ENCODE results near the gene TCTN1.

DNA sequence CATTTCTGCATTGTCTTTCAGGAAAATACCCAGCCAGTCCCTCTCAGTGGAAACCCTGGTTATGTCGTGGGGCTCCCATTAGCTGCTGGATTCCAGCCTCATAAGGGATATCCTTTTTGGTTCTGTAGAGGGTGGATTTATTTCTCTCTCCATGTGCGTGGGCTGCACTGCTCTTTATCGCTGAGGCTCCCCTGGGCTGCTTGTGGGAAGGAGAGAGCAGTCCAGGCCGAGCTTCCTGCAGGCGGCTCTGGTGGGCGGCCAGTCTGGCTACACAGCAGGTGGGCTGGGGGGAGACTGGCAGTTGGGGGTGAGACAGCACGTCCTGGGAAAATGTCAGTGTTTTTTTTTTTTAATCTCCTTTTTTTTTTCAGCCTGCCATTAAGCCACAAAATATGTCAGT lies 27.6 kb downstream of the TCTN1 start:
- TF ChIP-seq, protein P1, sequence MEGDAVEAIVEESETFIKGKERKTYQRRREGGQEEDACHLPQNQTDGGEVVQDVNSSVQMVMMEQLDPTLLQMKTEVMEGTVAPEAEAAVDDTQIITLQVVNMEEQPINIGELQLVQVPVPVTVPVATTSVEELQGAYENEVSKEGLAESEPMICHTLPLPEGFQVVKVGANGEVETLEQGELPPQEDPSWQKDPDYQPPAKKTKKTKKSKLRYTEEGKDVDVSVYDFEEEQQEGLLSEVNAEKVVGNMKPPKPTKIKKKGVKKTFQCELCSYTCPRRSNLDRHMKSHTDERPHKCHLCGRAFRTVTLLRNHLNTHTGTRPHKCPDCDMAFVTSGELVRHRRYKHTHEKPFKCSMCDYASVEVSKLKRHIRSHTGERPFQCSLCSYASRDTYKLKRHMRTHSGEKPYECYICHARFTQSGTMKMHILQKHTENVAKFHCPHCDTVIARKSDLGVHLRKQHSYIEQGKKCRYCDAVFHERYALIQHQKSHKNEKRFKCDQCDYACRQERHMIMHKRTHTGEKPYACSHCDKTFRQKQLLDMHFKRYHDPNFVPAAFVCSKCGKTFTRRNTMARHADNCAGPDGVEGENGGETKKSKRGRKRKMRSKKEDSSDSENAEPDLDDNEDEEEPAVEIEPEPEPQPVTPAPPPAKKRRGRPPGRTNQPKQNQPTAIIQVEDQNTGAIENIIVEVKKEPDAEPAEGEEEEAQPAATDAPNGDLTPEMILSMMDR (IDR thresholded peaks at IDR 0.05) = no peak
- no peak for TF ChIP-seq POLR2A (IDR thresholded peaks at IDR 0.05)

All from vagina (tissue), 2 donors.